ENCODE results near the gene ARHGDIG. TPM values are rescaled to one million over a fixed set of nuclear protein-coding genes. Genes with fewer than 3 reads are reported as not detected.
A peak's percentile ranks its signal among the peaks of the same experiment; 100 is the strongest.

ARHGDIG gene
- total RNA-seq, 1 experiment from 2014 or later = 2.6 TPM

- no peak for DNase-seq (ENCODE audit: low spot score)
- in situ Hi-C loops (cut with HindIII; ENCODE audit: low sequenced_read_pairs) = no loop called here
Measured at GRCh38 chr16:276426-277077, 3.8 kb upstream of the ARHGDIG start.

- DNase-seq (ENCODE audit: low spot score) = peak; percentile 89
- in situ Hi-C loops (cut with HindIII; ENCODE audit: low sequenced_read_pairs) = no loop called here
Measured at GRCh38 chr16:278863-279366, 1.5 kb upstream of the ARHGDIG start.

- no peak for DNase-seq (ENCODE audit: low spot score)
- in situ Hi-C loops (cut with HindIII; ENCODE audit: low sequenced_read_pairs) = no loop called here
Measured at GRCh38 chr16:279531-279930, 860 bp upstream of the ARHGDIG start.

GRCh38 chr16:280005-280460 is 358 bp upstream of the ARHGDIG start:
- in situ Hi-C loops (cut with HindIII; ENCODE audit: low sequenced_read_pairs) = no loop called here
- no peak for DNase-seq (ENCODE audit: low spot score)

- in situ Hi-C loops (cut with HindIII; ENCODE audit: low sequenced_read_pairs) = no loop called here
- no peak for DNase-seq (ENCODE audit: low spot score)
Measured at GRCh38 chr16:280991-281659, 734 bp downstream of the ARHGDIG start.

- DNase-seq (ENCODE audit: low spot score) = peak; percentile 49
- in situ Hi-C loops (cut with HindIII; ENCODE audit: low sequenced_read_pairs) = no loop called here
Measured at GRCh38 chr16:281660-282255, 1.4 kb downstream of the ARHGDIG start.

GRCh38 chr16:282491-282890 is 2.1 kb downstream of the ARHGDIG start:
- in situ Hi-C loops (cut with HindIII; ENCODE audit: low sequenced_read_pairs) = no loop called here
- DNase-seq (ENCODE audit: low spot score) = no peak

GRCh38 chr16:283033-283805 is 2.8 kb downstream of the ARHGDIG start, which contains the start of gene PDIA2:
PDIA2 (plus strand) TSS chr16:283164; CDS start chr16:283170, 6 bp downstream.
- no peak for DNase-seq (ENCODE audit: low spot score)
- in situ Hi-C loops (cut with HindIII; ENCODE audit: low sequenced_read_pairs) = no loop called here

- DNase-seq (ENCODE audit: low spot score) = no peak
- in situ Hi-C loops (cut with HindIII; ENCODE audit: low sequenced_read_pairs) = no loop called here
Measured at GRCh38 chr16:284204-285120, 4.1 kb downstream of the ARHGDIG start.

GRCh38 chr16:285146-286055 is 5.0 kb downstream of the ARHGDIG start:
- DNase-seq (ENCODE audit: low spot score) = no peak
- in situ Hi-C loops (cut with HindIII; ENCODE audit: low sequenced_read_pairs) = no loop called here

GRCh38 chr16:286491-287297 is 6.3 kb downstream of the ARHGDIG start:
- no peak for DNase-seq (ENCODE audit: low spot score)
- in situ Hi-C loops (cut with HindIII; ENCODE audit: low sequenced_read_pairs) = no loop called here

- in situ Hi-C loops (cut with HindIII; ENCODE audit: low sequenced_read_pairs) = no loop called here
- peak; percentile 48 for DNase-seq (ENCODE audit: low spot score)
Measured at GRCh38 chr16:287298-287811, 7.0 kb downstream of the ARHGDIG start.

GRCh38 chr16:287981-288920 is 7.9 kb downstream of the ARHGDIG start:
- in situ Hi-C loops (cut with HindIII; ENCODE audit: low sequenced_read_pairs) = no loop called here
- DNase-seq (ENCODE audit: low spot score) = no peak

GRCh38 chr16:289395-289997 is 9.1 kb downstream of the ARHGDIG start:
- in situ Hi-C loops (cut with HindIII; ENCODE audit: low sequenced_read_pairs) = no loop called here
- no peak for DNase-seq (ENCODE audit: low spot score)

GRCh38 chr16:290015-290680 is 9.8 kb downstream of the ARHGDIG start:
- DNase-seq (ENCODE audit: low spot score) = no peak
- in situ Hi-C loops (cut with HindIII; ENCODE audit: low sequenced_read_pairs) = no loop called here

All from G401 (cell line).